Neuron (in vitro differentiated cells): ENCODE data around the gene L1TD1.
"Not testable (repeated sequence)": the region's sequence is repeated elsewhere in the genome, so short reads cannot be mapped to it uniquely, and the experiment has no call there.

Experiments
- H2AFZ ChIP-seq: one replicate; pipeline ENCODE4 v1.6.1; 2013; ENCODE audit warnings: low read depth, mild to moderate bottlenecking, inconsistent platforms, low read length, moderate library complexity
- H3K27me3 ChIP-seq: one replicate; pipeline ENCODE4 v1.6.1; 2013; ENCODE audit warnings: low read length; ENCODE audit not compliant: insufficient read depth
- H3K36me3 ChIP-seq: one replicate; pipeline ENCODE4 v1.6.1; 2013; ENCODE audit warnings: low read length; ENCODE audit not compliant: insufficient read depth
- H3K4me1 ChIP-seq: one replicate; pipeline ENCODE4 v1.6.1; 2013; ENCODE audit warnings: low read length; ENCODE audit not compliant: insufficient read depth
- H3K4me3 ChIP-seq: 2 replicates; pipeline ENCODE4 v1.5.1; 2013; ENCODE audit warnings: mild to moderate bottlenecking, low read length, moderate library complexity
- H3K9me3 ChIP-seq: one replicate; pipeline ENCODE4 v1.6.1; 2013; ENCODE audit warnings: low read length

Gene L1TD1

DNA sequence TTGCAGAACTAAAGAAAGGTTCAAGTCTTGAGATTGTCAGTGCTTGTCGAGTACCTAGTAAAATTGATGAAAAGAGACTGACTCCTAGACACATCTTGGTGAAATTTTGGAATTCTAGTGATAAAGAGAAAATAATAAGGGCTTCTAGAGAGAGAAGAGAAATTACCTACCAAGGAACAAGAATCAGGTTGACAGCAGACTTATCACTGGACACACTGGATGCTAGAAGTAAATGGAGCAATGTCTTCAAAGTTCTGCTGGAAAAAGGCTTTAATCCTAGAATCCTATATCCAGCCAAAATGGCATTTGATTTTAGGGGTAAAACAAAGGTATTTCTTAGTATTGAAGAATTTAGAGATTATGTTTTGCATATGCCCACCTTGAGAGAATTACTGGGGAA, 16.3 kb downstream of the L1TD1 start:
- Histone ChIP-seq H2AFZ (no peak overlapping the region), H3K9me3 (peaks cover 2% of the 10 kb centered on the region), H3K36me3 (no peaks in the 10 kb centered on the region), H3K27me3 (no peaks in the 10 kb centered on the region), H3K4me1 (no peaks in the 10 kb centered on the region), H3K4me3 (no peak overlapping the region)

DNA sequence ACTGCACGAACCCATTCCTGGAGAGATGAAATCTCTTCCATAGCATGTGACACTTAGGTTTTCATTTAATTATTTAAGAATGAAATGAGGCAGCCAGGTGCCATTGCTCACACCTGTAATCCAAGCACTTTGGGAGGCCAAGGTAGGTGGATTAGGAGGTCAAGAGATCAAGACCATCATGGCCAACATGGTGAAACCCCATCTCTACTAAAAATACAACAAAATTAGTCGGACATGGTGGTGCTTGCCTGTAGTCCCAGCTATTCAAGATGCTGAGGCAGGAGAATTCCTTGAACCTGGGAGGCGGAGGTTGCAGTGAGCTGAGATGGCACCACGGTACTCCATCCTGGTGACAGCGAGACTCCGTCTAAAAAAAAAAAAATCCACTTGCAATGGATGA, 17.8 kb downstream of the L1TD1 start:
- Histone ChIP-seq H3K9me3 (peaks cover 2% of the 10 kb centered on the region), H2AFZ (no peak overlapping the region), H3K36me3 (no peaks in the 10 kb centered on the region), H3K4me3 (no peak overlapping the region), H3K27me3 (no peaks in the 10 kb centered on the region), H3K4me1 (no peaks in the 10 kb centered on the region)

- H3K9me3 ChIP-seq, result no peaks in the 10 kb centered on the region
These were observed 18.6 kb downstream of the L1TD1 start for GRCh38 chr1:62213075-62213914.

GRCh38 chr1:62218604-62219003, 24.0 kb downstream of the L1TD1 start:
- Histone ChIP-seq H3K9me3 (no peaks in the 10 kb centered on the region), H3K4me3 (no peak overlapping the region), H3K27me3 (no peaks in the 10 kb centered on the region), H3K36me3 (no peaks in the 10 kb centered on the region), H2AFZ (no peak overlapping the region), H3K4me1 (no peaks in the 10 kb centered on the region)

More at GRCh38 chr1:62213075-62213914, 18.6 kb downstream of the L1TD1 start:
- Histone ChIP-seq H2AFZ (no peak overlapping the region), H3K4me1 (no peaks in the 10 kb centered on the region), H3K27me3 (no peaks in the 10 kb centered on the region), H3K4me3 (no peak overlapping the region), H3K36me3 (no peaks in the 10 kb centered on the region)

- H3K36me3 ChIP-seq, H3K4me1 ChIP-seq, H2AFZ ChIP-seq, H3K27me3 ChIP-seq, H3K4me3 ChIP-seq, H3K9me3 ChIP-seq: not testable (repeated sequence)
These were observed 25.8 kb downstream of the L1TD1 start for GRCh38 chr1:62220456-62220855.

GRCh38 chr1:62221171-62221570, 26.5 kb downstream of the L1TD1 start:
- Histone ChIP-seq H3K27me3 (no peaks in the 10 kb centered on the region), H3K4me1 (no peaks in the 10 kb centered on the region), H2AFZ (no peak overlapping the region), H3K4me3 (no peak overlapping the region), H3K36me3 (no peaks in the 10 kb centered on the region), H3K9me3 (no peaks in the 10 kb centered on the region)

DNA sequence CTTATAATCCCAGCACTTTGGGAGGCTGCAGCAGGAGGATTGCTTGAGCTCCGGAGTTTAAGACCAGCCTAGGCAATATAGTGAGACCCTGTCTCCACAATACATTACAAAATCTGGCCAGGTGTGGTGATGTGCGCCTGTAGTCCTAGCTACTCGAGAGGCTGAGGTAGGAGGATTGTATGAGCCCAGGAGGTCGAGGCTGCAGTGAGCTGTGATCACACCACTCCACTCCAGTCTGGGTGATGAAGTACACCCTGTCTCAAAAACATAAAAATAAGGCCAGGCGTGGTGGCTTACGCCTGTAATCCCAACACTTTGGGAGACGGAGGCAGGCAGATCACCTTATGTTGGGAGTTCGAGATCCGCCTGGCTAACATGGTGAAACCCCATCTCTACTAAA, 27.7 kb downstream of the L1TD1 start:
- no peak overlapping the region for H3K4me3 ChIP-seq
- H2AFZ ChIP-seq, result no peak overlapping the region
- no peaks in the 10 kb centered on the region for H3K9me3 ChIP-seq
- no peaks in the 10 kb centered on the region for H3K27me3 ChIP-seq
- no peaks in the 10 kb centered on the region for H3K4me1 ChIP-seq
- no peaks in the 10 kb centered on the region for H3K36me3 ChIP-seq

- H3K36me3 ChIP-seq, result no peaks in the 10 kb centered on the region
- no peak overlapping the region for H3K4me3 ChIP-seq
- H2AFZ ChIP-seq, result no peak overlapping the region
- no peaks in the 10 kb centered on the region for H3K27me3 ChIP-seq
- H3K9me3 ChIP-seq, result no peaks in the 10 kb centered on the region
- H3K4me1 ChIP-seq, result no peaks in the 10 kb centered on the region
These were observed 29.5 kb downstream of the L1TD1 start for GRCh38 chr1:62224182-62224581.

DNA sequence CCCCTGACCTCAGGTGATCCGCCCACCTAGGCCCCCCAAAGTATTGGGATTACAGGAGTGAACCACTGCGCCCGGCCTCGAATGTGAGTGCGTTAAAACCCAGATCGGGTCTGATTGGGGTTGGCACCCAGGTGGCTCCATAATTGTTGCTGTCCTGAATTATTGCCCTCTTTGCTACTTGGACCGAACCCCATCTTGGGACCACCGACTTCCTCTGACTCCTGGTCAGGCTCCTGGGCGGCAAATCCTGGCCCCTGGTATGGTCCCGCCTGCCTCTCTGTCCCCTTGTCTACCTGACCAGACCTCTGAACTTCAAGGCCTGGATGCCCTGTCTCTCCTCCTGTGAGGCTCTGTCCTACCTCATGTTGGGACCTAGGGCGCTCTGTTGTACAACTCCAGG, 32.8 kb downstream of the L1TD1 start:
- Histone ChIP-seq H3K9me3 (no peaks in the 10 kb centered on the region), H3K27me3 (no peaks in the 10 kb centered on the region), H2AFZ (no peak overlapping the region), H3K36me3 (no peaks in the 10 kb centered on the region), H3K4me1 (no peaks in the 10 kb centered on the region), H3K4me3 (no peak overlapping the region)

- H3K36me3 ChIP-seq, result no peaks in the 10 kb centered on the region
- no peak overlapping the region for H3K4me3 ChIP-seq
- H3K4me1 ChIP-seq, result no peaks in the 10 kb centered on the region
- no peaks in the 10 kb centered on the region for H3K9me3 ChIP-seq
- H3K27me3 ChIP-seq, result no peaks in the 10 kb centered on the region
- H2AFZ ChIP-seq, result no peak overlapping the region
These were observed 33.7 kb downstream of the L1TD1 start for GRCh38 chr1:62228136-62228882.

DNA sequence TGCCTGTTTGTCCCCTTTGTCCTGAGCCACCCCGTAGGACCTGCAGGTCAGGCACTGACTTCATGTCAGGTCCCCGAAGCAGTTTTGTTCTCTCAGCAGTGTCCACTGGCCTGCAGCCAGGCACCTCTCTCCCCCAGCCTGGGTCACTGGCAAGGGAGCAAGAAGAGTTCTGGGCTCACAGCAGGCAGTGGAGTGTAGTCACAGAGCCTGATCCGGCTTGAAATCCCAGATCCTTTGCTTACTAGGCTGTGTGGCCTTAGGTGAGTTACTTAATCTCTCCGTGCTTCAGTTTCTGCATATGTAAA, 34.2 kb downstream of the L1TD1 start:
- Histone ChIP-seq H3K9me3 (no peaks in the 10 kb centered on the region), H3K4me3 (no peak overlapping the region), H2AFZ (no peak overlapping the region), H3K4me1 (no peaks in the 10 kb centered on the region), H3K36me3 (no peaks in the 10 kb centered on the region), H3K27me3 (no peaks in the 10 kb centered on the region)

GRCh38 chr1:62229468-62229867, 34.8 kb downstream of the L1TD1 start:
- Histone ChIP-seq H3K4me3 (no peak overlapping the region), H3K9me3 (no peaks in the 10 kb centered on the region), H3K27me3 (no peaks in the 10 kb centered on the region), H2AFZ (no peak overlapping the region), H3K4me1 (no peaks in the 10 kb centered on the region), H3K36me3 (no peaks in the 10 kb centered on the region)

- H3K4me1 ChIP-seq, result no peaks in the 10 kb centered on the region
- H3K9me3 ChIP-seq, result no peaks in the 10 kb centered on the region
- no peaks in the 10 kb centered on the region for H3K27me3 ChIP-seq
- H2AFZ ChIP-seq, result no peak overlapping the region
- H3K4me3 ChIP-seq, result no peak overlapping the region
- H3K36me3 ChIP-seq, result no peaks in the 10 kb centered on the region
These were observed 35.3 kb downstream of the L1TD1 start for GRCh38 chr1:62229932-62230331.
